GM18861 (cell line): Measurements from ENCODE around the gene TRMT13.
"Not testable (repeated sequence)": the region's sequence is repeated elsewhere in the genome, so short reads cannot be mapped to it uniquely, and the experiment has no call there.

Source experiments
- ATAC-seq: cut with Tn5 transposase; IDR thresholded peaks from one replicate; pipeline ENCODE4 v1.9.1; 2021; ENCODE audit not compliant: unreplicated experiment

TRMT13 gene

GRCh38 chr1:100162881-100163280 lies 29.9 kb downstream of the TRMT13 start:
- no peak for ATAC-seq

- no peak for ATAC-seq
Measured at GRCh38 chr1:100164216-100164615, 31.3 kb downstream of the TRMT13 start.

GRCh38 chr1:100164702-100165101 lies 31.7 kb downstream of the TRMT13 start:
- ATAC-seq: no peak

GRCh38 chr1:100168051-100168450 lies 35.1 kb downstream of the TRMT13 start:
- no peak for ATAC-seq

GRCh38 chr1:100177295-100178041 lies 44.5 kb downstream of the TRMT13 start:
- ATAC-seq: no peak

- no peak for ATAC-seq
Measured at GRCh38 chr1:100178091-100178490, 45.1 kb downstream of the TRMT13 start, which contains the start of gene LRRC39. Gene LRRC39, minus strand, starts transcription at chr1:100178256. Its CDS starts 9,740 bp downstream, at chr1:100168516.

- ATAC-seq: no peak
Measured at GRCh38 chr1:100183370-100183769, 50.4 kb downstream of the TRMT13 start.

GRCh38 chr1:100184536-100184935 lies 51.6 kb downstream of the TRMT13 start:
- ATAC-seq: peak; percentile 83

- no peak for ATAC-seq
Measured at GRCh38 chr1:100187912-100188311, 54.9 kb downstream of the TRMT13 start.

- no peak for ATAC-seq
Measured at GRCh38 chr1:100188617-100189016, 55.7 kb downstream of the TRMT13 start.

GRCh38 chr1:100198596-100198995 lies 65.6 kb downstream of the TRMT13 start:
- ATAC-seq: no peak

GRCh38 chr1:100200060-100200459 lies 67.1 kb downstream of the TRMT13 start:
- not testable (repeated sequence) for ATAC-seq
